ENCODE measurements around the gene ADIPOR2.

ADIPOR2 gene

GRCh38 chr12:1769809-1770494, 79.1 kb downstream of the ADIPOR2 start:
- Histone ChIP-seq H3K27me3 (ENCODE audit: control insufficient read depth in 1 of 2, insufficient read depth in 1 of 2, low read length in 2 of 2) (no peaks in the 10 kb centered on the region), H3K9me3 (ENCODE audit: control insufficient read depth, low read length) (no peaks in the 10 kb centered on the region), H2BK12ac (ENCODE audit: low read length in 2 of 2) (no peak overlapping the region), H3K18ac (ENCODE audit: low read depth in 1 of 2, low read length in 2 of 2) (no peak overlapping the region), H3K4me3 (ENCODE audit: insufficient read depth in 1 of 2, low read depth in 1 of 2, low read length in 2 of 2) (no peak overlapping the region), H3K14ac (ENCODE audit: low read length in 2 of 2) (no peak overlapping the region), H2BK5ac (ENCODE audit: low read depth, low read length, poor library complexity, severe bottlenecking) (no peak overlapping the region), H2BK15ac (ENCODE audit: low read depth, poor library complexity, severe bottlenecking) (no peak overlapping the region), H2AFZ (ENCODE audit: low read depth, low read length) (no peak overlapping the region), H3K4me2 (ENCODE audit: low read length, poor library complexity, severe bottlenecking) (no peak overlapping the region), H3K4ac (ENCODE audit: low read depth in 1 of 2, low read length in 2 of 2) (no peak overlapping the region), H4K8ac (ENCODE audit: low read length) (no peak overlapping the region), H3K79me1 (replicated peaks; ENCODE audit: low read length, poor library complexity, severe bottlenecking) (peaks cover 14% of the 10 kb centered on the region), H3K23ac (ENCODE audit: low read length in 2 of 2) (no peak overlapping the region), H3K4me1 (ENCODE audit: control insufficient read depth, insufficient read depth, low read depth, low read length) (peaks cover 7% of the 10 kb centered on the region), H4K91ac (ENCODE audit: low read length) (no peak overlapping the region), H3K27ac (ENCODE audit: low read length, poor library complexity, severe bottlenecking) (no peak overlapping the region), H2BK120ac (ENCODE audit: low read depth, low read length) (no peak overlapping the region), H3K36me3 (ENCODE audit: control insufficient read depth in 1 of 2, insufficient read depth in 2 of 2, low read depth in 1 of 2, low read length in 2 of 2) (peaks cover 6 to 12% of the 10 kb centered on the region in 2 experiments), H2AK5ac (ENCODE audit: low read length, severe bottlenecking) (no peak overlapping the region), H3K9ac (ENCODE audit: low read length) (no peak overlapping the region)
- WGBS, result 86% methylated on average over 5 of the region's 8 CpGs
- no peak for DNase-seq

DNA sequence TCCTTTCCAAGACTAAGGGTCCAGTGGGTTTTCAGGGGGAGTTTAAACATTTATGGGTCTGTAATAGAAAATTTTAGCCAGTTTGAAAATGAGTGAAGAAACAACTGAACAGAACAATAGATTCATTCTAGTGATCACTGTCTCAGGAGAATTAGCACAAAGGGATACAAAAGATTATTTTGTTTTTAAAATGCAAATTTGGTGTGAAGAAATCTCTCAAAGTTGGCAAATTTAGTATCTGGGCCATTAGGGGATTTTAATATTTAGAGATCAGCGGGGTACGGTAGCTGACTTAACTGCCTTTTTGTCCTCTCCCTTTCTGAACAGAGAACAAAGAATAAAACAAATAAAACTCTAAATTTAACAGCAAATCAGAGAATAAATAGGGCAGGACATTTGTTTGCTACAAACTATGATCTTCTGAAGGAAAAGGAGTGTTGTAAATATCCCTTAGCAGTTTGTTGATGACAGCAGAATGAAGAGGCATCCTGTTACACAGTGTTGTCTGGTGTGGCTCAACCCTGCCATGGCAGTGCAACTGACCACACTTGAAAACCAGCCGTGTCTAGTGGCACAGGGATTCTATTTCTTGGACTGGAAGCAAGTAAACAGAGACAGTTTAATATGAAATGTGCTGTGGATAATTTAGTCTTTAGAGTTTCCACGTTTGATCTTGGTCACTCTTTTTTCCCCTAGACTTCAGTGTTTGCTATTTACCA, 83.2 kb downstream of the ADIPOR2 start:
- Histone ChIP-seq H3K4ac (ENCODE audit: low read depth in 1 of 2, low read length in 2 of 2) (no peak overlapping the region), H2BK5ac (ENCODE audit: low read depth, low read length, poor library complexity, severe bottlenecking) (no peak overlapping the region), H3K79me1 (replicated peaks; ENCODE audit: low read length, poor library complexity, severe bottlenecking) (peaks cover 14% of the 10 kb centered on the region), H2AFZ (ENCODE audit: low read depth, low read length) (no peak overlapping the region), H3K23ac (ENCODE audit: low read length in 2 of 2) (no peak overlapping the region), H3K27ac (ENCODE audit: low read length, poor library complexity, severe bottlenecking) (no peak overlapping the region), H3K4me1 (ENCODE audit: control insufficient read depth, insufficient read depth, low read depth, low read length) (peaks cover 15% of the 10 kb centered on the region), H3K9ac (ENCODE audit: low read length) (no peak overlapping the region), H2BK15ac (ENCODE audit: low read depth, poor library complexity, severe bottlenecking) (no peak overlapping the region), H3K4me3 (ENCODE audit: insufficient read depth in 1 of 2, low read depth in 1 of 2, low read length in 2 of 2) (no peak overlapping the region), H4K8ac (ENCODE audit: low read length) (no peak overlapping the region), H3K27me3 (ENCODE audit: control insufficient read depth in 1 of 2, insufficient read depth in 1 of 2, low read length in 2 of 2) (no peaks in the 10 kb centered on the region), H3K36me3 (ENCODE audit: control insufficient read depth in 1 of 2, insufficient read depth in 2 of 2, low read depth in 1 of 2, low read length in 2 of 2) (peaks cover 6 to 12% of the 10 kb centered on the region in 2 experiments), H2BK120ac (ENCODE audit: low read depth, low read length) (no peak overlapping the region), H2BK12ac (ENCODE audit: low read length in 2 of 2) (no peak overlapping the region), H2AK5ac (ENCODE audit: low read length, severe bottlenecking) (no peak overlapping the region), H3K4me2 (ENCODE audit: low read length, poor library complexity, severe bottlenecking) (no peak overlapping the region), H4K91ac (ENCODE audit: low read length) (no peak overlapping the region), H3K9me3 (ENCODE audit: control insufficient read depth, low read length) (no peaks in the 10 kb centered on the region), H3K14ac (ENCODE audit: low read length in 2 of 2) (no peak overlapping the region), H3K18ac (ENCODE audit: low read depth in 1 of 2, low read length in 2 of 2) (no peak overlapping the region)
- DNase-seq, result peak; percentile 69
- WGBS, result 9% methylated on average over 1 of the region's 4 CpGs

DNA sequence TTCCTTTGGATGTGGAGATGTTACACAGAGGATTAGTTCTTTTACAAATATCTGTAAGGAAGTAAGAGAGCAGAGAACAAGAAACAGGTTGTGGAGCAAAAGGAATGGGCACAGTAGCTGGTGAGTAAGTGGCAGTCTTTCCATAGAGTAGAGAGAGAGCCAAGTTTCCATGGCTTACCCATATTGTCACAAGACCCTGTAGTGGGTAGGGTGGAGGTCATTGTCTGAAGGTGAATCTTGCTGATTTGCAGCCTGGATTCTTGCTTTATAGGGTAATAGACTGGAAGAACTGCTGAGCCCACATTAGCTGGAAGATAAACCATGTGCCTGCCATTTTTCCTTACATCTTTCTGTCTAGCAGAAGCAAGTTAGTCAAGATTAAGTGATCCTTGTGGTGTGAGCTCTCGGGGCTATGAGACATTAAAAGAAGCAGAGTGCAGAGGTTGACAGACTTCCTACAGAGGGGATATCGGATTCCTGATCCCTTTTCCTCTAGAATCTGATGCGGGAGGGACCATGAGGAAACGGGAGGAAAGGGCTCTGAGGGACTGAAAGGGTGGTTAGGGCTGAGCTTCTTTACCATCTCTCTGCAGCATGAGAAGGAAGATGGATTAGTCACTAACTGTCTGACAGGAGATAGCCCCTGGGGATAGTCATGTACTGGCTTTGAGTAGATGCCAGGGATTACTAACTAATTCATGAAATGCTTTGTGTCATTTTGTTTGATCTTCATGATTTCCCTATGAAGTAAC, 85.5 kb downstream of the ADIPOR2 start:
- Histone ChIP-seq H3K79me1 (replicated peaks; ENCODE audit: low read length, poor library complexity, severe bottlenecking) (peaks cover 11% of the 10 kb centered on the region), H3K4me3 (ENCODE audit: insufficient read depth in 1 of 2, low read depth in 1 of 2, low read length in 2 of 2) (peak overlapping the region in 1 of 2 experiments; percentile 30), H3K14ac (ENCODE audit: low read length in 2 of 2) (peak overlapping the region in 1 of 2 experiments; percentile 22), H2BK5ac (ENCODE audit: low read depth, low read length, poor library complexity, severe bottlenecking) (peak overlapping the region; percentile 61), H3K4me2 (ENCODE audit: low read length, poor library complexity, severe bottlenecking) (peak overlapping the region; percentile 28), H2AFZ (ENCODE audit: low read depth, low read length) (no peak overlapping the region), H3K27me3 (ENCODE audit: control insufficient read depth in 1 of 2, insufficient read depth in 1 of 2, low read length in 2 of 2) (no peaks in the 10 kb centered on the region), H4K91ac (ENCODE audit: low read length) (no peak overlapping the region), H2BK15ac (ENCODE audit: low read depth, poor library complexity, severe bottlenecking) (no peak overlapping the region), H3K36me3 (ENCODE audit: control insufficient read depth in 1 of 2, insufficient read depth in 2 of 2, low read depth in 1 of 2, low read length in 2 of 2) (peaks cover 0 to 22% of the 10 kb centered on the region in 2 experiments), H2AK5ac (ENCODE audit: low read length, severe bottlenecking) (peak overlapping the region; percentile 69), H4K8ac (ENCODE audit: low read length) (peak overlapping the region; percentile 51), H2BK120ac (ENCODE audit: low read depth, low read length) (no peak overlapping the region), H3K27ac (ENCODE audit: low read length, poor library complexity, severe bottlenecking) (peak overlapping the region; percentile 74), H3K4me1 (ENCODE audit: control insufficient read depth, insufficient read depth, low read depth, low read length) (peaks cover 9% of the 10 kb centered on the region), H3K18ac (ENCODE audit: low read depth in 1 of 2, low read length in 2 of 2) (peak overlapping the region in 1 of 2 experiments; percentile 64), H2BK12ac (ENCODE audit: low read length in 2 of 2) (no peak overlapping the region), H3K4ac (ENCODE audit: low read depth in 1 of 2, low read length in 2 of 2) (no peak overlapping the region), H3K23ac (ENCODE audit: low read length in 2 of 2) (no peak overlapping the region), H3K9me3 (ENCODE audit: control insufficient read depth, low read length) (no peaks in the 10 kb centered on the region), H3K9ac (ENCODE audit: low read length) (peak overlapping the region; percentile 26)
- DNase-seq, result peak; percentile 72
- WGBS, result 35% methylated on average over 4 of the region's 4 CpGs

- no peak overlapping the region for H3K4me3 ChIP-seq (ENCODE audit: insufficient read depth in 1 of 2, low read depth in 1 of 2, low read length in 2 of 2)
- H2BK12ac ChIP-seq (ENCODE audit: low read length in 2 of 2), result no peak overlapping the region
- no peak overlapping the region for H3K4me2 ChIP-seq (ENCODE audit: low read length, poor library complexity, severe bottlenecking)
- no peak overlapping the region for H3K14ac ChIP-seq (ENCODE audit: low read length in 2 of 2)
- H3K27ac ChIP-seq (ENCODE audit: low read length, poor library complexity, severe bottlenecking), result peak overlapping the region; percentile 73
- no peaks in the 10 kb centered on the region for H3K27me3 ChIP-seq (ENCODE audit: control insufficient read depth in 1 of 2, insufficient read depth in 1 of 2, low read length in 2 of 2)
- no peak overlapping the region for H2BK5ac ChIP-seq (ENCODE audit: low read depth, low read length, poor library complexity, severe bottlenecking)
- no peak overlapping the region for H2BK15ac ChIP-seq (ENCODE audit: low read depth, poor library complexity, severe bottlenecking)
- H3K18ac ChIP-seq (ENCODE audit: low read depth in 1 of 2, low read length in 2 of 2), result no peak overlapping the region
- no peak overlapping the region for H4K91ac ChIP-seq (ENCODE audit: low read length)
- H3K9ac ChIP-seq (ENCODE audit: low read length), result peak overlapping the region; percentile 47
- no peak overlapping the region for H4K8ac ChIP-seq (ENCODE audit: low read length)
- H2AFZ ChIP-seq (ENCODE audit: low read depth, low read length), result no peak overlapping the region
- 53% methylated on average over 2 of the region's 5 CpGs for WGBS
- peaks cover 9% of the 10 kb centered on the region for H3K4me1 ChIP-seq (ENCODE audit: control insufficient read depth, insufficient read depth, low read depth, low read length)
- H3K4ac ChIP-seq (ENCODE audit: low read depth in 1 of 2, low read length in 2 of 2), result no peak overlapping the region
- DNase-seq, result peak; percentile 72
- peaks cover 0 to 27% of the 10 kb centered on the region in 2 experiments for H3K36me3 ChIP-seq (ENCODE audit: control insufficient read depth in 1 of 2, insufficient read depth in 2 of 2, low read depth in 1 of 2, low read length in 2 of 2)
- H3K9me3 ChIP-seq (ENCODE audit: control insufficient read depth, low read length), result no peaks in the 10 kb centered on the region
- no peak overlapping the region for H3K23ac ChIP-seq (ENCODE audit: low read length in 2 of 2)
- no peak overlapping the region for H2AK5ac ChIP-seq (ENCODE audit: low read length, severe bottlenecking)
- H3K79me1 ChIP-seq (replicated peaks; ENCODE audit: low read length, poor library complexity, severe bottlenecking), result peaks cover 9% of the 10 kb centered on the region
- H2BK120ac ChIP-seq (ENCODE audit: low read depth, low read length), result no peak overlapping the region
Measured at GRCh38 chr12:1777798-1778197, 86.9 kb downstream of the ADIPOR2 start.

Measured in mesenchymal stem cell (in vitro differentiated cells and primary cell).